Stimulated activated CD4-positive, alpha-beta T cell treated with anti-CD3 and anti-CD28 coated beads, Interleukin-2, amount 100 ng/mL, for 48 hours (primary cell): ENCODE results near the gene RSAD1.
"Not testable (repeated sequence)": the region's sequence is repeated elsewhere in the genome, so short reads cannot be mapped to it uniquely, and the experiment has no call there.

Experiments used
- DNase-seq, 2 donors: peaks; one replicate each; pipeline ENCODE4 v3.0.0-alpha.2; 2020

The RSAD1 gene

DNA sequence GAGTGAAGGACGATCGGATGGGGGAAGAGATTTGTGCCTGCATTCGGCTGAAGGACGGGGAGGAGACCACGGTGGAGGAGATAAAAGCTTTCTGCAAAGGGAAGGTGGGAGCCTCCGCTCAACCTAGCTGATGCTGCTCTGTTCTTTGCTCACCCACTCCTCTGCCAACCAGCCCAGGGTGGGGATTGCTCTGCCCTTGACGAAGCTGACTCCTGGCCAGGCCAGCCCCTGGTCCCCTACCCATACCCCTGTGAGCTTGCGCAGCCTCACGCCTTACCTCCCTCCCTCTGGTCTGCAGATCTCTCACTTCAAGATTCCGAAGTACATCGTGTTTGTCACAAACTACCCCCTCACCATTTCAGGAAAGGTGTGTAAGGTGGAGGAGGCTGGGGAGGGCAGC lies 4.8 kb upstream of the RSAD1 start:
- no peak for DNase-seq

GRCh38 chr17:50474523-50474922 lies 4.1 kb upstream of the RSAD1 start:
- DNase-seq: no peak

DNA sequence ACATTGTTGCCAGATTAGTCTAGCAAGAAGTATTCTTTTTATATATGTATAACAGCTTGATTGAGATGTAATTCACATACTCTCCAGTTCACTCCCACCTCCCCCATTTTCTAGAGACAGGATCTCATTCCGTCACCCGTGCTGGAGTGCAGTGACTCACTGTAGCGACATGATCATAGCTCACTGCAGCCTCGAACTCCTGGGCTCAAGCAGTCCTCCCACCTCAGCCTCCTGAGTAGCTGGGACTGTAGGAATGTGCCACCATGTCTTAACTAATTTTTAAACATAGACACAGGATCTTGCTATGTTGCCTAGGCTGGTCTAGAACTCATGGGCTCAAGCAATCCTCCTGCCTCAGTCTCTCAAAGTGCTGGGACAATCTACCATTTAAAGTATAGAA lies 3.3 kb upstream of the RSAD1 start:
- no peak for DNase-seq

- not testable (repeated sequence) for DNase-seq
Observed at GRCh38 chr17:50475775-50476544, 2.7 kb upstream of the RSAD1 start.

DNA sequence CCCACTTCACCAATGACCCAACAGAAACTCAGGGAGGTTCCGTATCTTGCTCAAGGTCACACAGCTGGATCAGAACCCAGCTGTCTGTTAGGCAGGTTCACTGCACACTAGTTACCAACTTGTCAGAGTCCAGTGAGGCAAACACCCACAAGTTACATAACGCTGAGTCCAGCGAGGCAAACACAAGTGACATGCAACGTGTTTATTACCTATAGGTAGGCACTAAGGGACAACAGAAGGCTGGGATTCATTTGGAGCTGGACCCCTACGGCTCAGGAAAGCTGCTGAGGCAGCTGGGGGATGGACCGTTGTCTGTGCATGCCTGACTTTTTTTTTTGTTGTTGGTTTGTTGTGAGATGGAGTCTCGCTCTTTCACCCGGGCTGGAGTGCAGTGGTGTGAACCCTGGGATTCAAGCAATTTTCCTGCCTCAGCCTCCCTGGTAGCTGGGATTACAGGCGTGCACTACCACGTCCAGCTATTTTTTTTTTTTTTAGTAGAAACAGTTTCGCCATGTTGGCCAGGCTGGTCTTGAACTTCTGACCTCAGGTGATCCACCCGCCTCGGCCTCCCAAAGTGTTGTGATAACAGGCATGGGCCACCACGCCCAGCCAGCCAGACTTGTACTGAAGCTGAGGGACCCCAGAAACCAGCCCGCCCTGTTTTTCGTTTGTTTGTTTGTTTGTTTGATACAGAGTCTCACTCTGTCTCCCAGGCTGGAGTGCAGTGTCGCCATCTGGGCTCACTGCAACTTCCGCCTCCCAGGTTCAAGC lies 1.9 kb upstream of the RSAD1 start:
- no peak for DNase-seq

DNA sequence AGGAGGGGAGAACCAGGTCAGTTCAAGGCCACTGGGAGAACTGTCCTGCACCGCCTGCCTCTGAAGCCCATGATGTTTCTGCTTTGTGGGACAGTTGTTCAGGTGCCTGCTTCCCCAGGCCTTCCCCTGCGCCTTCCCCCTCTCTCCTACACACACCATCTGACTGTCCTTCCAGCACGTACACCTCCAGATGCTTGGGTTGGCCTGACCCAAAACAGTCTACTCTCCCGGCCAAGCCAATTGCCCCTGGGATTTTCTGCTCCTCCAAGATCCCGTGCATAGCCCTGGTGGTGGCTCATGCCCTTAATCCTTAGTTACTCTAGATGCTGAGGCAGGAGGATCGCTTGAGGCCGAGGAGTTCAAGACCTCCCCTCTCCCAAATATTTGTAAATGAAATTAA lies 684 bp upstream of the RSAD1 start:
- DNase-seq: no peak

DNA sequence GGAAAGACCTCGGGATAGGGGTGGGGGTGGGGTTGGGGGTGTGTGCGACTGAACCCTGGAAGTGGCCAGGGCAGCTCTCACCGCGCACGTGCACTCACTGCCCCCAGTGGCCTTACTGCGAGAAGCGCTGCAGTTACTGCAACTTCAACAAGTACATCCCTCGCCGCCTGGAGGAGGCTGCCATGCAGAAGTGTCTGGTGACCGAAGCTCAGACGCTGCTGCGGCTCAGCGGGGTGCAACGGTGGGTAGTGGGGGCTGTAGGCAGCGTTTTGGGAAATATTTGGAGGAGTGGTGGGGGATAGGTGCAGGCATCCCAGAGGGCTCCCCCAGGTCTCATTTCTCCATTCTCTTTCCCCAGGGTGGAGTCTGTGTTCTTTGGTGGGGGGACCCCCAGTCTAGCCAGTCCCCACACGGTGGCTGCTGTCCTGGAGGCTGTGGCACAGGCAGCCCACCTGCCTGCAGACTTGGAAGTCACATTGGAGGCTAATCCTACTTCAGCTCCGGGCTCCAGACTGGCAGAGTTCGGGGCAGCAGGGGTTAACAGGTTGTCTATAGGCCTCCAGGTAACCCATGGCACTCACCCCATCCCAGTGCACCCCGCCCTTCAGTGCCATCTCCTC lies 972 bp downstream of the RSAD1 start:
- DNase-seq: peak; percentile 48 to 53

DNA sequence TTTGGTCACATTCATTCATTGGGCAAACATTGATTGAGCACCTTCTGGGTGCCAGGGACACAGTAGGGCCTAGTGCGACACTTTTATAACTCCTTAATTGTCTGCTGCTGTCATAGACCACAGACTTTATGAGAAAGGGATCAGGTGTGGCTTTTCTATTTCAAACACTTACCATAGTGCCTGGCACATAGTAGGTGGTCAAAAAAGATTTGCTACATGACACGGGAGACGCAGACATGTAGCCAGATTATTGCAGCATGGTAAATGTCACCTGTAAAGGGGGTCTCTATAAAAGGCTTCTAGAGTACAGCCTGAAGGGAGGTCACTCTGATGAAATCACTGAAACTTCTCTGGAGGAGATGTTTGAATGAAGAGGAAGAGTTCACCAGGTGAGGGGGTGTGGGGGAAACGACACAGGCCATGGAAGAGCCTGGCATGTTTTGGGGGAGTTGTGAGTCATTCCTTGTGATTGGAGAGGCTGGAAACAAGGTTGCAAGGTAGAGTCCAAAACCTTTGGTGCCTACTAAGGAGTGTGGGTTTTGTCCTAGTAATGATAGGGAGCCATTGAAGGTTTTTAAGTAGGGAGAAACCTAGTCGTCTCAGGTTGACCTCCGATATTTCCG lies 1.6 kb downstream of the RSAD1 start:
- DNase-seq: no peak

- no peak for DNase-seq
Observed at GRCh38 chr17:50480854-50481490, 2.3 kb downstream of the RSAD1 start.

GRCh38 chr17:50481648-50482047 lies 3.0 kb downstream of the RSAD1 start:
- no peak for DNase-seq

- no peak for DNase-seq
Observed at GRCh38 chr17:50482110-50482509, 3.5 kb downstream of the RSAD1 start.

GRCh38 chr17:50482516-50482915 lies 3.9 kb downstream of the RSAD1 start:
- DNase-seq: peak; percentile 77 to 82

DNA sequence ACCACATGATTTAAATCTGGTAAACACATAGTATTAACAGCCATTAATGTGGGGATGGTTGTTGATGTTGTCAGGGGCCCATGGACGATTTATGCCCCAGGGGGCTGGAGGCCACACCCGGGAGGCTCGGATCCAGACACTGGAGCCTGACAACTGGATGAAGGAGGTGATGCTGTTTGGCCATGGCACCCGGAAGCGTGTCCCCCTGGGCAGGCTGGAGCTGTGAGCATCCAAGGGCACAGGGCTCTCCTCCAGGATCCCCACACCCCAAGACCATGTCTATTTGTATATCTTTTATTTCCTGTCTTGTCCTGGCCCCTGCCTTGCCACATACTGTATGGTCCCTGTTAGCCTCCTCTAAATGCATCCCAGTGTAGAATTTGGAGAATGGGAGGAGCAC lies 4.6 kb downstream of the RSAD1 start:
- DNase-seq: no peak

- DNase-seq: no peak
Observed at GRCh38 chr17:50484386-50485155, 5.9 kb downstream of the RSAD1 start.

- DNase-seq: no peak
Observed at GRCh38 chr17:50487213-50488096, 8.8 kb downstream of the RSAD1 start.

DNA sequence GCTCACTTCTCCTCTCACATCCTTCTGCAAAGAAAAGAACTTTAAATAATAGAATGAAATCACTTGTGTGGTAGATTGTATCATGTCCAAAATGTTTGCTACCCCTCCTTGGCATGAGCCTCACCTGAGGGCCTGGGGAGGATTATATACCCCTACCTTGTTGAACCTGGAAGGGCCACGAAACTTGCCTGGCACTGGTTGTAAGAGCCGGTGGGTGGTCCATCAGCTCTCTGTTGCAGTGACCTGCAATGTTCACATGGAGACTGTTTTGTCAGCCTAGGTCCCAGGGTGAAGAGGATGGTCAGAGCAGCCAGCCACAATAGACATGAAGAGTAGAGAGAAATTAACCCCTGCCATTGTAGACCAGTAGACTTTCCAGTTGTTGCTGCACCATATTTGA lies 10.2 kb downstream of the RSAD1 start:
- DNase-seq: no peak

DNA sequence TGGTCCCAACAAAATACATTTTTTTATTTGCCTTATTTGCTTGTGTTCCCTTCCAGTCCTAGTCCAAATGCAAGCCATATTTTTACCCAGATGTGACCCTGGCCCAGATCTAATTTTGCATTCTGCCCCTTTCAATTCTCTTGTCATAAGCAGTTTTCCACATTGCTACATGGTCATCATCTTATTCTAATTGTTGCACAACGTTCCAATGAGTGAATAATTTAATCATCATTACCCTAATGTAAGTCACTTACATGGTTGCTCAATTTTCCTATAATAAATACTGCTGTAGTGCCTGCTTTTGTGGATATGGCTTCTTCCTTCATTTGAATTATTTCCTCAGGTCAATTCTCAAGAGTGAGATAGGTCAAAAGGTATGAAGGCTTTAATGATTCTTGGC lies 12.8 kb downstream of the RSAD1 start:
- DNase-seq: no peak

DNA sequence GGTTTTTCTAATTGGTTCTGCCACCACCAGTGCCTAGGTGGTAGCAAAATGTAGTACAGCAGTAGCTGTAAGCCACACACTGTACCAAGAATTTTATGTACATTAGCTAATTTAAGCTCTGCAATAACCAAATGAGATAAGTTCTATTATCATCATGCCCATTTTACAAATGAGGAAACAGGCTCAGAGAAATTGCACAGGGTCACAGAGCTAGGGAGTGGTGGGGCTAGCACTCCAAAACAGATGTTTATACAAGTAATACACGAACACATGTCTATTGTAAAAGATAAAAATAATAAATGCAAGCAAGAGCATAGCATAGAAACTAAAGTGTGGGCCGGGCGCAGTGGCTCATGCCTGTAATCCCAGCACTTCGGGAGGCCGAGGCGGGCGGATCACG lies 13.6 kb downstream of the RSAD1 start:
- no peak for DNase-seq

GRCh38 chr17:50493744-50494143 lies 15.1 kb downstream of the RSAD1 start:
- DNase-seq: no peak

DNA sequence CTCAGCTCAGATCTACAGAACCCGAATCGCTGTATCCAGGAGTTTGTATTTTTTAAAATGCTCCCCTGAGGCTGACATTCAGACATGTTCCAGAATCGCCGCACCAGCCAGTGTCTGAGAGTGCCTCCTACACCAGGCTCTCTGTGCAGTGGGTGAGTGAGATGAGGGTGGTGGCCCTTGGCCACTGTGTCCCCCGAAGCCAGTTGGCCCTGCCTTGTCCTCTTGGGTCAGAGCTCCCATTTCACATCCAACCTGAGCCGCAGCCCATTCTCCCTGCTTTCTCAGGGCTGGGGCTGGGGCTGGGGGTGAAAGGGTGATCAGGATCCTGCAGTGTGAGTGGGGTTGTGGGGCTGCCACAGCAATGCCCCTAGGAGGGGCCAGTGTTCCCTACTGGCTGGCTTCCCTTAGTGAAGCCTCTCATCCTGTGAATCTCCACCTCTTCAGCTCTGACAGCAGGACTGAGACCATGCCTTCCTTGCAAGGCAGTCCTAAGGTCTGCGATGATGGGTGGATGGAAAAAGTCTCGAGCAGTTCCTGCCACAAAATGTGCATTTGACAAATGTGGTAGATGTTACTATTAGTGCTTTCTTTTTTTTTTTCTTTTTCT lies 16.7 kb downstream of the RSAD1 start:
- no peak for DNase-seq

DNA sequence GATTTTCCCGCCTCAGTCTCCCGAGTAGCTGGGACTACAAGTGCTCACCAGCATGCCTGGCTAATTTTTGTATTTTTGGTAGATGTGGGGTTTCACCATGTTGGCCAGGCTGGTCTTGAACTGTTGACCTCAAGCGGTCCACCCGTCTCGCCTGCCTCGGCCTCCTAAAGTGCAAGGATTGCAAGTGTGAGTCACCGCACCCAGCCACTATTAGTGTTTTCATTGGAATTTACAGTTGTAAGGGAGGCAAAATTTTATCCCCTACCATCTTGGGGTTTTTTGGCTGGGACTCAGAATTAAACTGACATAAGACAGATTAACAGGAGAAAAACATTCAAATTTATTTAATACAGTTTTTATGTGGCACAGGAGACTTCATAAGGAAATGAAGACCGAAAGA lies 17.3 kb downstream of the RSAD1 start:
- DNase-seq: no peak
